Measurements from ENCODE around the gene RP2. TPM values are rescaled to one million over a fixed set of nuclear protein-coding genes. Genes with fewer than 3 reads are reported as not detected.

RP2 gene
- total and polyA plus RNA-seq, 2 of the 8 experiments (the other 6 are each of a cell fraction or from before 2014, with no cell fraction given) = 2.2 to 6.9 TPM

- TF ChIP-seq CHD7 (IDR thresholded peaks at IDR 0.05; ENCODE audit: insufficient replicate concordance, low read length) (no peak), EZH2 (IDR thresholded peaks at IDR 0.05; ENCODE audit: low read depth, low read length, severe bottlenecking) (no peak), SUZ12 (IDR thresholded peaks at IDR 0.05; ENCODE audit: low read length) (no peak), CREB1 (IDR thresholded peaks at IDR 0.05) (no peak), NRF1 (IDR thresholded peaks at IDR 0.05; ENCODE audit: low read depth, low read length) (no peak), MAFK (IDR thresholded peaks at IDR 0.05; ENCODE audit: low read depth, low read length) (no peak), MAX (IDR thresholded peaks at IDR 0.05) (no peak), PHF8 (conservative IDR thresholded peaks at IDR 0.05; ENCODE audit: low read depth, low read length) (no peak), KDM1A (IDR thresholded peaks at IDR 0.05; ENCODE audit: borderline replicate concordance, low read length) (no peak), EGR1 (IDR thresholded peaks at IDR 0.05; ENCODE audit: borderline replicate concordance, low read depth, low read length) (no peak)
Observed at GRCh38 chrX:46904626-46905025, 67.8 kb downstream of the RP2 start (continued).
